NB4 (cell line): Measurements from ENCODE around the gene VASH2.

Experiments used
- CTCF ChIP-seq: IDR thresholded peaks from one replicate; pipeline ENCODE4 v1.5.1; 2012; ENCODE audit warnings: low read depth, low read length
- POLR2A ChIP-seq: IDR thresholded peaks from 2 replicates; pipeline ENCODE4 v1.6.1; 2011; ENCODE audit warnings: mild to moderate bottlenecking; ENCODE audit not compliant: insufficient read length; ENCODE audit errors: extremely low read depth

GRCh38 chr1:212943393-212943710 is 7.0 kb upstream of the VASH2 start:
- TF ChIP-seq CTCF (no peak), POLR2A (no peak)
